ENCODE results near the gene CAPZB.

- TF ChIP-seq POLR2AphosphoS5 (IDR thresholded peaks at IDR 0.05; ENCODE audit: borderline replicate concordance, low read depth, low read length) (no peak), EZH2 (IDR thresholded peaks at IDR 0.05) (no peak)
These were observed 136.7 kb downstream of the CAPZB start for GRCh38 chr1:19348441-19349198.

All from SK-N-MC (cell line).